Endothelial cell of umbilical vein (primary cell): ENCODE data around the gene CALML5.

ENCODE experiments used
- CTCF ChIP-seq, 2 donors: IDR thresholded peaks; 1 replicate in 1 of 2; 2 replicates in 1 of 2; pipeline ENCODE4 v1.5.1; 2011; ENCODE audit warnings: low read length in 2 of 2, mild to moderate bottlenecking in 2 of 2, moderate library complexity in 2 of 2, control low read depth in 1 of 2, inconsistent platforms in 1 of 2, low read depth in 1 of 2; ENCODE audit not compliant: insufficient read depth in 1 of 2; ENCODE audit errors: extremely low read depth in 1 of 2
- EZH2 ChIP-seq: IDR thresholded peaks from 2 replicates; pipeline ENCODE4 v1.6.1; 2012; ENCODE audit warnings: borderline replicate concordance, low read depth, mild to moderate bottlenecking, moderate library complexity, low read length, inconsistent platforms; ENCODE audit not compliant: severe bottlenecking
- FOS ChIP-seq: IDR thresholded peaks from 2 replicates; pipeline ENCODE4 v1.6.1; 2011; ENCODE audit warnings: mild to moderate bottlenecking, low read length, moderate library complexity, borderline replicate concordance; ENCODE audit not compliant: insufficient read depth
- GATA2 ChIP-seq: IDR thresholded peaks from 2 replicates; pipeline ENCODE4 v1.7.0; 2011; ENCODE audit warnings: low read depth, mild to moderate bottlenecking, moderate library complexity, mixed read lengths, low read length; ENCODE audit not compliant: insufficient read length, insufficient read depth
- JUN ChIP-seq: IDR thresholded peaks from 2 replicates; pipeline ENCODE4 v1.6.1; 2011; ENCODE audit warnings: borderline replicate concordance, low read depth; ENCODE audit not compliant: insufficient read length, insufficient read depth
- MAX ChIP-seq: IDR thresholded peaks from 2 replicates; pipeline ENCODE4 v1.6.1; 2011; ENCODE audit not compliant: insufficient read depth, insufficient read length
- POLR2A ChIP-seq: IDR thresholded peaks from 2 replicates; pipeline ENCODE4 v1.6.1; 2012; ENCODE audit warnings: low read depth, mild to moderate bottlenecking, control low read depth, low read length
- POLR2AphosphoS5 ChIP-seq: IDR thresholded peaks from 2 replicates; pipeline ENCODE4 v1.6.1; 2012; ENCODE audit warnings: low read depth, mild to moderate bottlenecking, control low read depth, low read length, moderate library complexity; ENCODE audit not compliant: insufficient read depth

GRCh38 chr10:5515948-5516761 is 16.8 kb upstream of the CALML5 start:
- no peak for TF ChIP-seq CTCF (IDR thresholded peaks at IDR 0.05; ENCODE audit: extremely low read depth in 1 of 2, insufficient read depth in 1 of 2, low read depth in 1 of 2, low read length in 2 of 2)
- TF ChIP-seq POLR2A, result no peak
- TF ChIP-seq POLR2AphosphoS5, result no peak
- TF ChIP-seq EZH2, result no peak
- no peak for TF ChIP-seq MAX
- TF ChIP-seq JUN, result no peak
- no peak for TF ChIP-seq FOS
- no peak for TF ChIP-seq GATA2
